ENCODE measurements around the gene ETAA1.

GRCh38 chr2:67384123-67384822 is 12.9 kb upstream of the ETAA1 start:
- no peak for TF ChIP-seq ZNF274 (IDR thresholded peaks at IDR 0.05; ENCODE audit: low read depth, low read length)
- TF ChIP-seq YY1 (IDR thresholded peaks at IDR 0.05; ENCODE audit: insufficient read depth, insufficient read length): no peak
- TF ChIP-seq SUZ12 (IDR thresholded peaks at IDR 0.05; ENCODE audit: extremely low read depth, insufficient read depth, insufficient read length): no peak

Data from NT2/D1 (cell line).